ENCODE results near the gene C4orf46.
A peak's percentile ranks its signal among the peaks of the same experiment; 100 is the strongest.
"Not testable (repeated sequence)": the region's sequence is repeated elsewhere in the genome, so short reads cannot be mapped to it uniquely, and the experiment has no call there.

Gene C4orf46

DNA sequence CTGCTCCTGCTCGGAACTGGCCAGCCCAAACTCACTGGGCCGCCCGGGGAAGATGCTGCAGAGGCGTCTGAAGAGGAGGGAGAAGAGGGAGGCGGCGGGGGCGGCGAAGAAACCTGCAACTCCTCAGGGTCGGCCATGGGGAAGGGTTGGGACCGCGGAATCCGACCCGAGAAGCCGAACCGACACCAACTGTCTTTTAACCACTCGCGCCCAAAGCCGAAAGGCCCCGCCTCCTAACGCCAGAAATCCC lies at the start of gene C4orf46:
Gene C4orf46 (minus strand): TSS at position 223 of the 250 bp plus-strand sequence. CDS start 86 bp downstream, at position 137.
- H3K36me3 ChIP-seq (ENCODE audit: insufficient read depth, low read length), result peaks cover 22% of the 10 kb centered on the region
- H3K27ac ChIP-seq, result peak within 1 kb of the TSS; percentile 80

DNA sequence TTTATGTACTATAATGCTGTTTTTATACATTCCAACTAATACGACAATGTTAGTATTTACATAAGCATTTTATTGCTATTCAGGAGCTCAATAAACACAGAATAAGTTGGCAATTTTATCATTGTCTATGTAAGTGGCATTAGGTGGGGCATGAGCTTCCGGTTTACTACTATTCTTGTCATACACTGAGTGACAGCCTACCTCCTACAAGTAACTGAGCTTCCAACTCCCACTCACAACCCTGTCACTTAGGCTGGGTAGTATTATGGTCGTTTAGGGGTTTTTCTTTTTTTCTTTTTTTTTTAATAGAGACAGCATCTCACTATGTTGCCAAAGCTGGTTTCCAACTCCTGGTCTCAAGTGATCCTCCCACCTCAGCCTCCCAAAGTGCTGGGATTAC lies 44.1 kb upstream of the C4orf46 start:
- Histone ChIP-seq H3K27ac (no peak overlapping the region), H3K36me3 (ENCODE audit: insufficient read depth, low read length) (peaks cover 90% of the 10 kb centered on the region), H3K9me3 (ENCODE audit: low read depth, low read length) (no peaks in the 10 kb centered on the region), H3K9ac (ENCODE audit: insufficient read length) (no peak overlapping the region), H3K4me3 (no peak overlapping the region)
- TF ChIP-seq FOXP2 (optimal IDR thresholded peaks at IDR 0.05; ENCODE audit: control extremely low read depth, extremely low read length, insufficient read depth) (no peak), POLR2AphosphoS5 (IDR thresholded peaks at IDR 0.05; ENCODE audit: borderline replicate concordance, low read depth, low read length) (no peak), EZH2 (IDR thresholded peaks at IDR 0.05) (no peak)
- DNase-seq (ENCODE audit: low read depth, low spot score), result no peak

More for the DNA sequence above, at the start of gene C4orf46:
- TF ChIP-seq POLR2AphosphoS5 (IDR thresholded peaks at IDR 0.05; ENCODE audit: borderline replicate concordance, low read depth, low read length) (peak; percentile 48; the same call in 1 of the 2 replicates), EZH2 (IDR thresholded peaks at IDR 0.05) (no peak)
- H3K9ac ChIP-seq (ENCODE audit: insufficient read length), result peak within 1 kb of the TSS; percentile 81
- no peak for DNase-seq (ENCODE audit: low read depth, low spot score)
- H3K4me3 ChIP-seq, result peak within 1 kb of the TSS; percentile 97
- no peaks in the 10 kb centered on the region for H3K9me3 ChIP-seq (ENCODE audit: low read depth, low read length)

DNA sequence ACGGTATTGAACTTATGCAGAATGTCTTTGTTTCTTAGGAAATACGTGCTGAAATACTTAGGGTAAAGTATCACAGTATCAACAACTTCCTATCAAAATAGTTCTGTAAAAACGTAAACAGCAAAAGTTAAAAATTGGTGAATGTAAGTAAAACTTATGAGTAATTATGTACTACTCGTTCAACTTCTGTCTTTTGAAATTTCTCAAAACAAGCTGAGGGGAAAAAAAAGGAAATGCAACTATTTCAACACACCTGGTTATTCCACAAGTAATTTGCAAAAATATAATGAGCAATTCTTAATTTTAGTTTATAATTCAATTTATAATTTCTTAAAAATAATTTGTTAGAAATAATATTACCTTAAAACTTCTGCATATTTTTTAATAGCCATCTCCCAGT lies 43.2 kb upstream of the C4orf46 start:
- Histone ChIP-seq H3K36me3 (ENCODE audit: insufficient read depth, low read length) (peaks cover 93% of the 10 kb centered on the region), H3K9me3 (ENCODE audit: low read depth, low read length) (no peaks in the 10 kb centered on the region), H3K9ac (ENCODE audit: insufficient read length) (no peak overlapping the region), H3K27ac (no peak overlapping the region), H3K4me3 (no peak overlapping the region)
- TF ChIP-seq EZH2 (IDR thresholded peaks at IDR 0.05) (no peak), POLR2AphosphoS5 (IDR thresholded peaks at IDR 0.05; ENCODE audit: borderline replicate concordance, low read depth, low read length) (no peak), FOXP2 (optimal IDR thresholded peaks at IDR 0.05; ENCODE audit: control extremely low read depth, extremely low read length, insufficient read depth) (no peak)
- DNase-seq (ENCODE audit: low read depth, low spot score), result no peak

DNA sequence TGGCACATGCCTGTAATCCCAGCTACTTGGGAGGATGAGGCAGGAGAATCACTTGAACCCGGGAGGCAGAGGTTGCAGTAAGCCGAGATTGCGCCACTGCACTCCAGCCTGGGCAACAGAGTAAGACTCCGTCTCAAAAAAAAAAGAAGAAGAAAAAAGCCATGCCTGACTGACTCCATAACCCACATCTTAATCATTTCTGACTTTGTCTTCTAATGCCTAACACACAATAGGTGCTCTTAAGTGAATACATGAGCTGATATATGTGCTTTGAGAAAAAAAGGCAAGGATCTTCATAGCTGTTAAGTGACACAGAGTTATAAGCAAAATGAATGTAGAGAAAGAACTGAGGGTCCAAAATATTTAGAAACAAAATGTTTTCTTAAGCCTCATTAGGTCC lies 40.9 kb upstream of the C4orf46 start:
- not testable (repeated sequence) for H3K9me3 ChIP-seq (ENCODE audit: low read depth, low read length); H3K27ac ChIP-seq; H3K9ac ChIP-seq (ENCODE audit: insufficient read length); DNase-seq (ENCODE audit: low read depth, low spot score); H3K4me3 ChIP-seq
- peaks cover 93% of the 10 kb centered on the region for H3K36me3 ChIP-seq (ENCODE audit: insufficient read depth, low read length)

DNA sequence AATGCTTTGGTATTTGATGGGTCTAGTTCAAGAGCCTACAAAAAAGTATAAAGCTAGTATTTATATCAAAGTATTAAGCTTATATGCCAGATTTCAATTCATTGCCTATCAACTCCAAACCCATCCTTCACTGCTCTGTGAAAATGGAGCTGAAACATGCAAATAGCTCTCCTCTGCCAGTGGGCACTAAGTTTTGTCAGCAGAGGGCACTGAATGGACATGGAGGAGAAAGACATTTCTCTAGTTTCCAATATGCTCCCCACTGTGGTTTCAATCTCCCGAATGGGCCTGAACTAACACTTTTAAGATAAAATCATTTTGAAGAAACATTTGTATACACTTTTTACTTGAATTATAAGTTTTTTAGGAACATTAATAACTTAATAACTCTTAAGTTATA lies 39.1 kb upstream of the C4orf46 start:
- no peaks in the 10 kb centered on the region for H3K9me3 ChIP-seq (ENCODE audit: low read depth, low read length)
- TF ChIP-seq FOXP2 (optimal IDR thresholded peaks at IDR 0.05; ENCODE audit: control extremely low read depth, extremely low read length, insufficient read depth) (no peak), EZH2 (IDR thresholded peaks at IDR 0.05) (no peak), POLR2AphosphoS5 (IDR thresholded peaks at IDR 0.05; ENCODE audit: borderline replicate concordance, low read depth, low read length) (no peak)
- H3K36me3 ChIP-seq (ENCODE audit: insufficient read depth, low read length), result peaks cover 96% of the 10 kb centered on the region
- H3K9ac ChIP-seq (ENCODE audit: insufficient read length), result no peak overlapping the region
- no peak overlapping the region for H3K4me3 ChIP-seq
- H3K27ac ChIP-seq, result no peak overlapping the region
- no peak for DNase-seq (ENCODE audit: low read depth, low spot score)

DNA sequence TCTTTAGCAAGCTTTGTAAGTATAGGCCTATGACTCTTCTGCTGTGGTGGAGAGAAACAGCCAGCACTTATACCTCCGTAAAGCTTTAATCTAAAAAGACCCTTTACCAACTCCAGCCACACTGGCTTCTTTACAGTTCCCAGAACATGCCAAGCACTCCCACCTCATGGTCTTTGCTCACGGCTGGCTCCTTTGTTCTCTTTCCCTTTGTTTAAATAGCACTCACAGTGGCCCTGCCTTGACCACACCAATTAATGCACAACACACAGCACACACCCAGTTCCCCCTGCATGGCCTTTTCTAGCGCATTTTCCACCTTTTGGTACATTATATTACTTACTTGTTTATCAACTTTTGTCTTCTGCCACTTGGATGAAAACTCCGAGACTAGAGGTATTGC lies 32.6 kb upstream of the C4orf46 start:
- DNase-seq (ENCODE audit: low read depth, low spot score), result no peak
- TF ChIP-seq EZH2 (IDR thresholded peaks at IDR 0.05) (no peak), POLR2AphosphoS5 (IDR thresholded peaks at IDR 0.05; ENCODE audit: borderline replicate concordance, low read depth, low read length) (no peak), FOXP2 (optimal IDR thresholded peaks at IDR 0.05; ENCODE audit: control extremely low read depth, extremely low read length, insufficient read depth) (no peak)
- Histone ChIP-seq H3K27ac (no peak overlapping the region), H3K9ac (ENCODE audit: insufficient read length) (no peak overlapping the region), H3K4me3 (no peak overlapping the region), H3K36me3 (ENCODE audit: insufficient read depth, low read length) (peaks cover 58% of the 10 kb centered on the region), H3K9me3 (ENCODE audit: low read depth, low read length) (no peaks in the 10 kb centered on the region)

DNA sequence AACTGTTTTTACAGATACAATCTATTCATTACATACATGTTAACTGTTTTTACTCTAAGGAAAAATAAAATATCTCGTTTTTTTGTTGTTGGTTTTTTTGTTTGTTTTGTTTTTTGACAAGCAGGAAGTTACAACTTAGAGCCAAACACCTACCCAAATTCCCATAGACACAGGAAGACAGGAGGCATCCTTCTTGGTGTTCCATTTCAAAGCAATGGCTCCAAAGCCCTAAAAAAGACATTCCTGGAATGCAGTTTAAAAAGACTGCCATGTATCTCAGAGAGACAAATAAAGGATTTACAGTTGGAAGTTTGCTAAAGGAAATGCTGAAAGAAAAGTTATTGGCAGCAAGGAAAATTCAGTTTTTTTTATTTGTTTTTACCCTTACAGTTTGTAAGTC lies 17.1 kb upstream of the C4orf46 start:
- Histone ChIP-seq H3K36me3 (ENCODE audit: insufficient read depth, low read length) (peaks cover 19% of the 10 kb centered on the region), H3K9ac (ENCODE audit: insufficient read length) (no peak overlapping the region), H3K4me3 (no peak overlapping the region), H3K9me3 (ENCODE audit: low read depth, low read length) (no peaks in the 10 kb centered on the region), H3K27ac (no peak overlapping the region)
- no peak for DNase-seq (ENCODE audit: low read depth, low spot score)
- no peak for TF ChIP-seq POLR2AphosphoS5 (IDR thresholded peaks at IDR 0.05; ENCODE audit: borderline replicate concordance, low read depth, low read length)
- TF ChIP-seq EZH2 (IDR thresholded peaks at IDR 0.05), result no peak
- TF ChIP-seq FOXP2 (optimal IDR thresholded peaks at IDR 0.05; ENCODE audit: control extremely low read depth, extremely low read length, insufficient read depth), result no peak

DNA sequence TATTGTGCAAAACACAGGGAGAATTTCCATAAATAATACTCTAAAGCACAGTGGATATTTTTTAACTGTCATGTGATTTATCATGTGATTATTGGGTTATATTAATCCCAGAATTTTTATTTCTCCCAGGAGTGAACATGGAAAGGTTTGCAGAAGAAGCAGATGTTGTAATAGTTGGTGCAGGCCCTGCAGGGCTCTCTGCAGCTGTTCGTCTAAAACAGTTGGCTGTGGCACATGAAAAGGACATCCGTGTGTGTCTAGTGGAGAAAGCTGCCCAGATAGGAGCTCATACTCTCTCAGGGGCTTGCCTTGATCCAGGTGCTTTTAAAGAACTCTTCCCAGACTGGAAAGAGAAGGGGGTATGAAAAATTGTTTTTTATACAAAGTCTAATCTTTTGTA lies 10.4 kb upstream of the C4orf46 start:
- Histone ChIP-seq H3K9ac (ENCODE audit: insufficient read length) (no peak overlapping the region), H3K36me3 (ENCODE audit: insufficient read depth, low read length) (peaks cover 8% of the 10 kb centered on the region; the same call in 1 of the 2 replicates), H3K9me3 (ENCODE audit: low read depth, low read length) (no peaks in the 10 kb centered on the region), H3K27ac (no peak overlapping the region), H3K4me3 (no peak overlapping the region)
- DNase-seq (ENCODE audit: low read depth, low spot score), result no peak
- no peak for TF ChIP-seq FOXP2 (optimal IDR thresholded peaks at IDR 0.05; ENCODE audit: control extremely low read depth, extremely low read length, insufficient read depth)
- no peak for TF ChIP-seq POLR2AphosphoS5 (IDR thresholded peaks at IDR 0.05; ENCODE audit: borderline replicate concordance, low read depth, low read length)
- TF ChIP-seq EZH2 (IDR thresholded peaks at IDR 0.05), result no peak

DNA sequence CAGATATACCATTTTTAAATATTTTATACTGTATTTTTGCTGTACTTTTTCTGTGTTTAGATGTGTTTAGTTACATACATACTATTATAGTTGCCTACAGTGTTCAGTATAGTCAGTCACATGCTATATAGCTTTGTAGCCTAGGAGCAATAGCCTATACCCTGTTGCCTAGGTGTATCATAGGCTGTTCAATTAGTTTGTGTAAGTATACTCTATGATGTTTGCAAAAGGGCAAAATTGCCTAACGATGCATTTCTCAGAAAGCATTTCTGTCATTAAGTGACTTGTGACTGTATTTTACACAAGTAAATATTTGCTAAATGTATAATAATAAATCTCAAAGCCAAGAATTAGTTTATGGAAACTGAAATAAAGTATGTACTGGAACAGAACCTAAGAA lies 9.9 kb upstream of the C4orf46 start:
- H3K27ac ChIP-seq, result no peak overlapping the region
- no peak for DNase-seq (ENCODE audit: low read depth, low spot score)

More for the DNA sequence above, 9.9 kb upstream of the C4orf46 start:
- Histone ChIP-seq H3K9ac (ENCODE audit: insufficient read length) (no peak overlapping the region), H3K4me3 (no peak overlapping the region), H3K9me3 (ENCODE audit: low read depth, low read length) (no peaks in the 10 kb centered on the region), H3K36me3 (ENCODE audit: insufficient read depth, low read length) (peaks cover 8% of the 10 kb centered on the region; the same call in 1 of the 2 replicates)
- TF ChIP-seq EZH2 (IDR thresholded peaks at IDR 0.05) (no peak), FOXP2 (optimal IDR thresholded peaks at IDR 0.05; ENCODE audit: control extremely low read depth, extremely low read length, insufficient read depth) (no peak), POLR2AphosphoS5 (IDR thresholded peaks at IDR 0.05; ENCODE audit: borderline replicate concordance, low read depth, low read length) (no peak)

Data from SK-N-MC (cell line).